Stimulated activated CD4-positive, alpha-beta T cell treated with anti-CD3 and anti-CD28 coated beads, Interleukin-12 subunit alpha, Interleukin-12 subunit beta, amount 100 ng/mL, for 4 hours (primary cell): ENCODE data around the gene CREB3.

Experiments
- DNase-seq: peaks from one replicate; pipeline ENCODE4 v3.0.0-alpha.2; 2020

CREB3 gene

DNA sequence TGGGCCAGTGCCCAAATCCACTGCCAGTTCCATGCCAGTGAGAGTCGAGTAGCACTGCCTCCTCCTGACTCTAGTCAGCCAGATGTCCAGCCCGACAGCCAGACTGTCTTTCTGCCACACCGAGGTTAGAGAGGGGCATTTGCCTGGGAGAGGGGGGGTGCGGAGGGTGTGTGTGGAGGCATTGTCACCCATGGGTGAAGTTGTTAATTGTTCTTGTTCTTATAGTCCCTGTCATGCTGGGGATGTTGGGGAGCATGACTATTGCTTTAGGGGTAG lies 17.7 kb downstream of the CREB3 start:
- DNase-seq = no peak

DNA sequence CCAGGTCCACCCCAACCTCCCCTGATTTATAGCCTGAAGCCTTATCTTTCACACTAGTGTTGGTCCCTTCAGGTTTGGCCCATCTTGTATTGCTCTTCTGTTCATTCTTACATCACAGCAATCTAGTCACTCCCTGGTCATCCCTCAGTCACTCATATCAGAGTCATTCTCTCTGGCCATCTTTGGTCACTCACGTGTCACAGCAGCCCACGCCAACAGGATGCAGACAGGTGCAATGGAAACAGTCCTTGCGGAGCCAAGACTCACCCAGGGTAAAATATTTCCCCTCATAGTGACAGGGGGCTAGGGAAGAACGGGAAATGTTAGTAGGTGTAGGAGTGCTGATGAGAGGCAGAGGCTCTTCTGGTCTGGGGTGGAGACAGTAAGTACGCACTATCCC lies 21.0 kb downstream of the CREB3 start:
- no peak for DNase-seq

DNA sequence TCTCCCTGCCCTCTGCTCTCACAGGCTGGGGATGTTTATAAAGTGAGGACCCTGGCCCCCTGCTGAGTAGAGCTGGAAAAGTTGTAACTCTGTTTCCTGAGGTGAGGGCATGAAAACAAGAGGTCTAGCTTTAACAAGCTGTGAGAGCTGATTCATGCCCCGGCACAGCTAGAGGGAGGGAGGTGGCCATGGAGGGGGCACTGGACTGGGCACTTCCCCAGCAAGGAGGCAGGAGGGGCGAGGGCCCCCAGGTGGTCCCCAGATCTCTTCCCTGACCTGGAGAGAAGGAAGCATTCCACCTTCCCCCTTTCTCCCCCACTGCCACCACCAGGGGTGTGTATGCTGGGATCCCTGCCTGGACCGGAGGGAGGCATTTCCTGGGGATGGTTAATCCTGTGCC lies 21.8 kb downstream of the CREB3 start, which contains the start of gene MSMP:
Gene MSMP, minus strand, starts transcription at position 13 of the 400 bp plus-strand sequence. CDS start 147 bp downstream, outside the sequence.
- DNase-seq = no peak

GRCh38 chr9:35755071-35755470 lies 22.6 kb downstream of the CREB3 start:
- DNase-seq = no peak

DNA sequence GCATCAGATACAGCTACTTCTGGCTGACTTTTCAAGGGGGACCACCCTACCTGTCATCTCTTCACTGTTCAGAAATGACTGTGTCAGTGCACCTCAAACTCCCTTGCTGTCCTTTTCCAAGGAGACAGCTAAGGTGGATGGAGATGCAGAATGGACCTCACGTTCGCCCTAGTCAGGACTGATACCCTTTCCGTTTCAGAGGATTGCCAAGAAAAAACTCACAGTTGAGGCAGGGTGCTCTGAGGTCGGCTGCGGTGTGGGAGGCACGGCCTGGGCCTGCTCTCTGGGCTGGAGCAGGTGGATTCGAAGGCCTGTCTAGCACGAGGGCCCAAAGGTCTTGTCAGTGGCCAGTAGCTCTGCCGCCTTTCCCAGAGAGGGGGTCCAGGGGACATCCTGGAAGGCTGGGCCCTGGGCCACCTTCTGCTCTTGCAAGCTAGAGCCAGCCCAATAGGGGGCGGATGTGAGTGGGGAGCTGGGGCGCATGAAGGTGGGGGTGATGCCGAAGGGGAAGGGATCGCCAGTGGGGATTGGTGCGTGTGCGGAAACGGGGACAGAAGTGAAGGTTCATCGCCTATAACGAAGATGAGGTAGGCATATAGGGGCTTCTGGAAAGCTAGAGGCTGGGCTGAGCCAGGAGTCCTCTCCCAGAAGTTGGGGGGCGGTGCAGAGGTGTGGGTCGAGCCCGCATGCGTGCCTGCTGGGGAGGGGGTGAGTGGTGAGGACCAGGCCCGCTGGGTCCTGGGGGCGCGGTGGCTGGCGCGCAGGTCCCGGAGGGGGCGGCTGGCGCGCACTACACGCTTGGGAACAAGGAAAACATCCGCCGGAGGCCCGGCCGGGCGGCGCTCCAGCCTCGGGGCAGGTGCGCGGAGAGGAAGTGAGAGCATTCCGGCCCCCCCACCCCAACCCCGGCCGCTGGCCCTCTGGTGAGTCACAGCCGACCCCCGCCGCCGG lies 24.1 kb downstream of the CREB3 start:
- DNase-seq = peak; percentile 81

- peak; percentile 23 for DNase-seq
Measured at GRCh38 chr9:35757226-35757891, 24.9 kb downstream of the CREB3 start.

DNA sequence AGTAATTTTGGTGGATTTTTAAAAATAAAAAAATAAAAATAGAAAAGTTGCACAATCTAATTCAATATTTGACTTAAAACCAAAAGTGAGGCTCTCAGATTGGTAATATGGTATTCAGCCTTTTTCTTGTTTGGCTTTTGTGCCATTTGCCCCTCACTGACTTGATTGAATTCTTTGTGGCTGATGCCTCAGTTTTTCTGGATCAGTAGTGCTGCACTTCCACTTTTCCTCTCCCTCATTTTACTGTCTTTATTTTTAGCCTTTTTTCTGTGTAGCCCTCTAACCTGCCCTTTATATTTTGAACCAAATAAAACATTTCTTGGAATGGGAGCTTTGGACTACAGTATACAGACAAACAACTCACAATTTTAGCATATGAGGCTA lies 25.4 kb downstream of the CREB3 start:
- no peak for DNase-seq

- DNase-seq = no peak
Measured at GRCh38 chr9:35758475-35759050, 26.1 kb downstream of the CREB3 start.

DNA sequence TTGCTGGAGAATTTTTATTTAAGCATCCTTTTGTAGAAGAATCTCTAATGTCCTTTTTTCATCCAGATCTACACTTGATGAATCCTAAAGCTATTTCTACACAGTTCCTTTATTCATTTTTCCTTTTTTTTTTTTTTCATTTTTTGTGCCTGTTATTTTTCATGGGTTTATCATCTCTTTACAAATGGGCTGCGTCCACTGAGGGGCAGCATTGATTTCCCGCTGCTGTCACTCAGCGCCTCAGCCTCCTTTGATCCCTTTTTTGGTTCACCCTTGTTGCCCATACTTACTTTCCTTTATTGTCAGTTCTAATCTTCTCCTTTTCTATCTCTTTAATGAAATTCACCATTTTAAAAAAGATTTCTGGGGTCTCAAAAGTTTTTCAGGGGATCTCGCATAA lies 27.3 kb downstream of the CREB3 start:
- DNase-seq = no peak

DNA sequence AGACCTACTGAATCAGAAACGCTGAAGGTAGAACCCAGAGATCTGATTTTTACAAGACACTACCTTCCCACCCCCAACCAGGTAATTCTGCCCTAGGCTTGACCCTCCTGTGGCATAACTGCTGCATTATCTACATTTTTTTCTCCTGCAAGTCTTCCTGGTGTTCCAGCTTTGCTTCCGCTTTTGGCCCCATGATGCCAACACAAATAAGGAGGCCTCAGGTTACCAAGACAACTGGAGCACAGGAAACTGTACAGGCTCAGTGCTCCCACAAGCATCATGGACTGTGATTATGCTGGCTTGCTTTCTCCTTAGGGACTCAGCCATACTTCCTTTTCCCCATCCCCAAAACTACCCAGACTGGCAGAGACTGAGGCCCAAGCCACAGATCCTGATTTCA lies 28.2 kb downstream of the CREB3 start:
- no peak for DNase-seq

DNA sequence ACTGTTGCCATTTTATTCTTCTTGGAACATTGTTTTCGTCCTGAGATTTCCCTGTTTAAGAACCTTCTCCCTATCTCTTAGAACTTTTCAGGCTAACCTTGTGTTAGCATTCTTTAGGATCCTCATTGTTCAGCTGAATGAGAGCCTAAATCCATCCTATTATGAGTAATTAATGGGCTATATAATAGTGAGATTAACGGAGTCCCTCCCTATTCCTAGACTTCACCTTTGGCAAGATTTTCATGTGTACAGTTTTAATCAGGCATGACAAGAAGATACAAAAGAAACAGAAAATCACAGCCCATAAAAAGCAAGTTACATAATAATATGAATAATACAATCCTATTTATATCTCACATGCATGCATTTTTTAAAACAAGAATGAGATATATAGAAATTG lies 30.7 kb downstream of the CREB3 start:
- no peak for DNase-seq

- DNase-seq = no peak
Measured at GRCh38 chr9:35763803-35764202, 31.3 kb downstream of the CREB3 start.

DNA sequence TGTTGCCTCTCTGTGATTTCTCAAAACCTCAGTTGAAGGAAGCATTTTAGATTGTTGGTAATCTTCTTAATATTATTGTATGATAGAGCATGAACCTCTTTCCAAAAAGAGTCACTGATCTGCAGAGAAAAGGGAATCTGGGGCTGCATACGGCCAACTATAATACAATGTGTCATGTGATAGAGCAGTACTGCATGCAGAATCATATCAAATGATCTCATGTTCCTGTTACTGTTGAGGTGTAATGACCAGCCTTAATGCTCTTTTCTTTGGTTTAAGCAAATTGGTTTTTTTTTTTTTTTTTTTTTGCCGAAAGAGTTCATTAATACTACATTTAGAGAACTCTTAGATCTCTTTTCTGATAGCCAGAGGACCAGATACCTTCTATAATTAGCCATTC lies 34.5 kb downstream of the CREB3 start:
- no peak for DNase-seq

DNA sequence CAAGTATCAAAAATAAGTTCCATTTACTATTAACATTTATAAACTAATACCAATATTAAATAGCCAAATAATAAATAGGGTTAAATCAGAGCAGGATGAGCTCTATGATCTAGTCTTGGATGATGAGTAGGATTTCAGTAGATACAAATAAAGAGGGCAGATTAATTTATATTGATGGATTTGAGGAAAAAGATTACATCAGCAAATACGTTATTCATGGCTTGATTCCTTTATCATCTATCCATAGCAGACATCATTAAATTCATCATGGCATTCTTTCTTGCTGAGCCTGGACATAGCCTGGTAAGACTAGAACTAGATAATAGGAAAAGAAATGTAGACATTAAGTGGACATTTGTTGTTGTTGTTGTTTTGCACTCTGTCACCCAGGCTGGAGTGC lies 35.0 kb downstream of the CREB3 start:
- no peak for DNase-seq

- DNase-seq = no peak
Measured at GRCh38 chr9:35769763-35770162, 37.3 kb downstream of the CREB3 start.

DNA sequence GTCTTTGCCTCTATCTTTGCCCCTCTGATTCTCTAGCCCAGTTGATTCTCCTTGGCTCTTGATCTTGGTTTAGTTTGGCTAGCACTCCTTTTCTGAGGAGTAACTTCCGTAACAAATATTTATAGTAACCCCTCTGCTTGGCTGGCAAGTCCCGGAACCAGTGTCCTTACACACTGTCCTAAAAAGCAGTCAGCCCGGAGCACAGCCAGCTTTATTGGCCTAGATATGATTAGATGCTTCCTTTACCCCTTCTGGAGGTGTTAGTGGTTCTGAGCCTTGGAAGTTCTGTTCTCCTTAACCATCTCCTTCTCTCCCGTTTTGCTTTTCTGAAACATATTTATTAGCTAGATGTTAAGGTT lies 38.6 kb downstream of the CREB3 start:
- DNase-seq = no peak

- DNase-seq = no peak
Measured at GRCh38 chr9:35771534-35771933, 39.1 kb downstream of the CREB3 start.

DNA sequence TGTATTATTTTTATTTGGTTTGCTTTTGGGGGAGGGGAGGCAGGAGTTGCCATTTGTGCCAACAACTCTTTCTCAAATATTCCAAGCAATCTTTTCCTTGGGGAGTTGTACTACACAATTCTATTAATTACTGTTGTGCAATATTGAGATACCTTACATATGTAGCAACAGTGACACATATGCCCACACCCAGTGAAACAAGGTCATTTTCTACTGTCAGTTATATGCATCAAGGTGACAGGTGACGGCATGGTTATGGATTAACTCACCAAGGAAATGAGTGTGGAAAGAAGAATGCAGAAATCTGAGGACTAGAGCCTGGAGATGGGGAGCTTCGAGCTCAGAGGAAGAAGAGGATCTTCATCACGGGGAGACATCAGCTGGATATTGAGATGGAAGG lies 39.5 kb downstream of the CREB3 start:
- DNase-seq = no peak

- DNase-seq = no peak
Measured at GRCh38 chr9:35774907-35775635, 42.6 kb downstream of the CREB3 start.

GRCh38 chr9:35776018-35776417 lies 43.6 kb downstream of the CREB3 start:
- DNase-seq = no peak

DNA sequence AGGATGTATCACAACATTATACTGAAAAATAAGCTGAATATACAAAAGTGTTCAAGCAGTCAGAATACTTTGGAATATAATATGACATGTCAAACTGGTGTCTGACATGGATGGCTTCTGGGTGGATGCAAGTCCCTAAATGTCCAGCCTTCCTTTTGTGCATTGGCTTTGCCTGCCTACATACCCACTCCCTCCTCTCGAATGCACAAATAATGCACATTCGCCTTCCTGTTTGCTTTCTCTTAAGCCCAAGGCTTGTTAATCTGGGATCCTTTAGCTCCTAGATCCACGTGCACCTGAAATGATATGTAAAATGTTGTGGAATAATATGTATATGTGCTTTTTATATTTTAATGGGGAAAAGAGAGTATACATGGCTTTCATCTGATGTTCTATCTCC lies 46.0 kb downstream of the CREB3 start:
- no peak for DNase-seq

DNA sequence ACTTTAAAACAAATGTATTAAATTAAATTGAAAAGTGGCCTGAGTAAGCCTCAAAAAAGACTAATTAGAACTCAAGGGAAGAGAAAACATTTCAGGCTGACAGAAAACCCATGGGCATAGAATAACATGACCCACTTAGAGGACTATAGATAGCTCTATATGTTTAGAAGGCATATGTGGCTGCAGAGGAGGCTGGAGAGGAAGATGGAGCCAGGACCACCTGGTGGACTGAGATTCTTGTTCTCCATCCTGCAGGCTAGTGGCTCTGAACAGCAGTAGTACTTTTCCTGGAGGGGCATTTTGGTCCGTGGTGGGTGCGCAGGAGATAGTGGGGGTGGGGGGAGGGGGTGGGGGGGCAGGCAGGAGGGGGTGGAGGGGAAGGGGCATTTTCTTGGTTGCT lies 48.6 kb downstream of the CREB3 start:
- DNase-seq = no peak

DNA sequence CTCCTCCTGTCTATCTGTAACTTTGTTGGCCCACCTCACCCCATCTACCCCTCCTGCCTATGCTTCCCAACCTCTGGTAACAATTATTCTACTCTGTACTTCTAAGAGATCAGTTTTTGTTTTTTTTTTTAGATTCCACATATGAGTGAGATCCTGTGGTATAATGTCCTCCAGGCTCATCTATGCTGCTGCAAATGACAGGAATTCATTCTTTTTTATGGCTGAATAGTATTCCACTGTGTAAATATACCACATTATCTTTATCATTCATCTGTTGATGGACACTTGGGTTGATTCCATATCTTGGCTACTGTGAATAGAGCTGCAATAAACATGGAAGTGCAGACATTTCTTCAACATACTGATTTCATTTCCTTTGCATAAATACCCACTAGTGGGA lies 51.0 kb downstream of the CREB3 start:
- no peak for DNase-seq
